GM18520 (cell line): Measurements from ENCODE around the gene PRKCSH.
"Not testable (repeated sequence)": the region's sequence is repeated elsewhere in the genome, so short reads cannot be mapped to it uniquely, and the experiment has no call there.

Experiments used
- ATAC-seq: cut with Tn5 transposase; IDR thresholded peaks from one replicate; pipeline ENCODE4 v1.9.1; 2021; ENCODE audit not compliant: unreplicated experiment

Gene PRKCSH

GRCh38 chr19:11435057-11435832 lies at the start of gene PRKCSH, which contains the start of gene ODAD3:
Gene PRKCSH (plus strand): TSS chr19:11435635. CDS start chr19:11436118, 483 bp downstream.
Gene ODAD3 (minus strand): TSS chr19:11435121. CDS start chr19:11435016, 105 bp downstream.
- ATAC-seq: peak; percentile 89

GRCh38 chr19:11387162-11388034 lies 48.0 kb upstream of the PRKCSH start:
- ATAC-seq: no peak

GRCh38 chr19:11390359-11390758 lies 45.1 kb upstream of the PRKCSH start:
- ATAC-seq: no peak

- no peak for ATAC-seq
Observed at GRCh38 chr19:11390933-11391680, 44.3 kb upstream of the PRKCSH start.

- ATAC-seq: no peak
Observed at GRCh38 chr19:11397089-11397610, 38.3 kb upstream of the PRKCSH start.

- no peak for ATAC-seq
Observed at GRCh38 chr19:11399667-11400066, 35.8 kb upstream of the PRKCSH start.

- ATAC-seq: no peak
Observed at GRCh38 chr19:11400798-11401197, 34.6 kb upstream of the PRKCSH start.

GRCh38 chr19:11401808-11402543 lies 33.5 kb upstream of the PRKCSH start:
- no peak for ATAC-seq

GRCh38 chr19:11404588-11405222 lies 30.7 kb upstream of the PRKCSH start:
- ATAC-seq: no peak

- ATAC-seq: no peak
Observed at GRCh38 chr19:11405846-11406643, 29.4 kb upstream of the PRKCSH start.

- ATAC-seq: not testable (repeated sequence)
Observed at GRCh38 chr19:11406703-11407236, 28.7 kb upstream of the PRKCSH start.

- ATAC-seq: no peak
Observed at GRCh38 chr19:11408591-11408990, 26.8 kb upstream of the PRKCSH start.

GRCh38 chr19:11410682-11411081 lies 24.8 kb upstream of the PRKCSH start:
- no peak for ATAC-seq

GRCh38 chr19:11414544-11414943 lies 20.9 kb upstream of the PRKCSH start:
- no peak for ATAC-seq

- ATAC-seq: no peak
Observed at GRCh38 chr19:11416346-11417052, 18.9 kb upstream of the PRKCSH start.

- ATAC-seq: no peak
Observed at GRCh38 chr19:11418094-11418548, 17.3 kb upstream of the PRKCSH start.

GRCh38 chr19:11418549-11419506 lies 16.6 kb upstream of the PRKCSH start, which contains the start of gene RGL3:
Gene RGL3 (minus strand): TSS chr19:11419314. CDS start chr19:11419278, 36 bp downstream.
- ATAC-seq: no peak
